A673 (cell line): ENCODE data around the gene HLA-A. TPM values are rescaled to one million over a fixed set of nuclear protein-coding genes. Genes with fewer than 3 reads are reported as not detected.

Experiments used
- BruUV-seq: library from RNA; stranded (reverse); fragments of 400-500 nt; replicated peaks from 2 replicates; lab custom pipeline; 2021; lab: Mats Ljungman, UMichigan
- CTCF ChIA-PET: fragments of 300-600 bp; sonication (Branson Sonifier 250); formaldehyde crosslinking; loops from one replicate; lab custom pipeline; 2022; ENCODE audit warnings: antibody characterized with exemption; lab: Charles Lee
- POLR2A ChIA-PET: fragments of 300-600 bp; sonication (Branson Sonifier 250); formaldehyde crosslinking; loops from one replicate; lab custom pipeline; 2022; ENCODE audit warnings: antibody characterized with exemption; ENCODE audit not compliant: low non-redundant PET; lab: Charles Lee
- DNase-seq: peaks from one replicate; pipeline ENCODE4 v3.0.0-alpha.2; 2015; ENCODE audit warnings: low spot score
- H3K27ac ChIP-seq: fragments of 200-600 bp; sonication (generic); 2 replicates; pipeline ENCODE4 v1.5.1; 2016; ENCODE audit warnings: mixed run types, low read depth, mild to moderate bottlenecking, mixed read lengths, antibody characterized with exemption, low read length; ENCODE audit not compliant: poor library complexity, severe bottlenecking
- H3K27me3 ChIP-seq: fragments of 200-600 bp; sonication (generic); replicated peaks from 2 replicates; pipeline ENCODE4 v1.6.1; 2017; ENCODE audit warnings: mixed run types, low read depth, mild to moderate bottlenecking, mixed read lengths, antibody characterized with exemption, low read length; ENCODE audit not compliant: insufficient read depth, poor library complexity
- H3K36me3 ChIP-seq: fragments of 200-600 bp; sonication (generic); 2 replicates; pipeline ENCODE4 v1.6.1; 2016; ENCODE audit warnings: mixed run types, mild to moderate bottlenecking, mixed read lengths, antibody characterized with exemption, low read length; ENCODE audit not compliant: insufficient read depth, poor library complexity, severe bottlenecking
- H3K4me1 ChIP-seq: fragments of 200-600 bp; sonication (generic); 2 replicates; pipeline ENCODE4 v1.6.1; 2017; ENCODE audit warnings: mixed run types, mild to moderate bottlenecking, mixed read lengths, antibody characterized with exemption, low read length; ENCODE audit not compliant: insufficient read depth, poor library complexity, severe bottlenecking
- H3K4me3 ChIP-seq: fragments of 200-600 bp; sonication (generic); 2 replicates; pipeline ENCODE4 v1.5.1; 2016; ENCODE audit warnings: low read depth, mixed run types, mild to moderate bottlenecking, mixed read lengths, low read length; ENCODE audit not compliant: poor library complexity, severe bottlenecking
- H3K9me3 ChIP-seq: fragments of 200-600 bp; sonication (generic); 2 replicates; pipeline ENCODE4 v1.6.1; 2016; ENCODE audit warnings: mixed run types, low read depth, mild to moderate bottlenecking, mixed read lengths, antibody characterized with exemption, low read length; ENCODE audit not compliant: poor library complexity, severe bottlenecking
- EZH2 ChIP-seq: fragments of 200-600 bp; sonication (generic); IDR thresholded peaks from 2 replicates; pipeline ENCODE4 v1.6.1; 2017; ENCODE audit warnings: borderline replicate concordance, low read depth, mild to moderate bottlenecking, mixed read lengths, antibody characterized with exemption, low read length; ENCODE audit not compliant: poor library complexity, severe bottlenecking
- intact Hi-C: fragments of 100-400 bp; cut with micrococcal nuclease; formaldehyde crosslinking; loops from one replicate; pipeline ENCODE4 v1.10.0; 2022; ENCODE audit not compliant: unreplicated experiment
- total RNA-seq: library from RNA; stranded (reverse); gene quantifications from 2 replicates; pipeline ENCODE4 v1.2.3, GENCODE V29; 2021
- TF ChIP-seq, protein P1 (sequence below): fragments of 300-800, 200-600 bp; sonication (generic); conservative IDR thresholded peaks from 2 replicates; pipeline ENCODE4 v1.5.1; 2017; ENCODE audit warnings: low read depth, mild to moderate bottlenecking, antibody characterized with exemption, low read length, moderate library complexity, mixed read lengths

Gene HLA-A
- total RNA-seq, 1 experiment from 2014 or later = 190 TPM

DNA sequence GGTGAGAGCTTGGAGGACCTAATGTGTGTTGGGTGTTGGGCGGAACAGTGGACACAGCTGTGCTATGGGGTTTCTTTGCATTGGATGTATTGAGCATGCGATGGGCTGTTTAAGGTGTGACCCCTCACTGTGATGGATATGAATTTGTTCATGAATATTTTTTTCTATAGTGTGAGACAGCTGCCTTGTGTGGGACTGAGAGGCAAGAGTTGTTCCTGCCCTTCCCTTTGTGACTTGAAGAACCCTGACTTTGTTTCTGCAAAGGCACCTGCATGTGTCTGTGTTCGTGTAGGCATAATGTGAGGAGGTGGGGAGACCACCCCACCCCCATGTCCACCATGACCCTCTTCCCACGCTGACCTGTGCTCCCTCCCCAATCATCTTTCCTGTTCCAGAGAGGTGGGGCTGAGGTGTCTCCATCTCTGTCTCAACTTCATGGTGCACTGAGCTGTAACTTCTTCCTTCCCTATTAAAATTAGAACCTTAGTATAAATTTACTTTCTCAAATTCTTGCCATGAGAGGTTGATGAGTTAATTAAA lies 3.0 kb downstream of the HLA-A start:
- CTCF ChIA-PET = no interaction called here
- no peak for DNase-seq
- Histone ChIP-seq H3K4me1 (peaks cover 3% of the 10 kb centered on the region), H3K27me3 (no peaks in the 10 kb centered on the region), H3K9me3 (no peaks in the 10 kb centered on the region), H3K36me3 (peaks cover 8% of the 10 kb centered on the region), H3K4me3 (no peak overlapping the region), H3K27ac (no peak overlapping the region)
- intact Hi-C loops = no loop called here
- no TSS peak for BruUV-seq
- TF ChIP-seq, protein P1, sequence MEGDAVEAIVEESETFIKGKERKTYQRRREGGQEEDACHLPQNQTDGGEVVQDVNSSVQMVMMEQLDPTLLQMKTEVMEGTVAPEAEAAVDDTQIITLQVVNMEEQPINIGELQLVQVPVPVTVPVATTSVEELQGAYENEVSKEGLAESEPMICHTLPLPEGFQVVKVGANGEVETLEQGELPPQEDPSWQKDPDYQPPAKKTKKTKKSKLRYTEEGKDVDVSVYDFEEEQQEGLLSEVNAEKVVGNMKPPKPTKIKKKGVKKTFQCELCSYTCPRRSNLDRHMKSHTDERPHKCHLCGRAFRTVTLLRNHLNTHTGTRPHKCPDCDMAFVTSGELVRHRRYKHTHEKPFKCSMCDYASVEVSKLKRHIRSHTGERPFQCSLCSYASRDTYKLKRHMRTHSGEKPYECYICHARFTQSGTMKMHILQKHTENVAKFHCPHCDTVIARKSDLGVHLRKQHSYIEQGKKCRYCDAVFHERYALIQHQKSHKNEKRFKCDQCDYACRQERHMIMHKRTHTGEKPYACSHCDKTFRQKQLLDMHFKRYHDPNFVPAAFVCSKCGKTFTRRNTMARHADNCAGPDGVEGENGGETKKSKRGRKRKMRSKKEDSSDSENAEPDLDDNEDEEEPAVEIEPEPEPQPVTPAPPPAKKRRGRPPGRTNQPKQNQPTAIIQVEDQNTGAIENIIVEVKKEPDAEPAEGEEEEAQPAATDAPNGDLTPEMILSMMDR = no peak
- no peak for TF ChIP-seq EZH2
- POLR2A ChIA-PET = no interaction called here

DNA sequence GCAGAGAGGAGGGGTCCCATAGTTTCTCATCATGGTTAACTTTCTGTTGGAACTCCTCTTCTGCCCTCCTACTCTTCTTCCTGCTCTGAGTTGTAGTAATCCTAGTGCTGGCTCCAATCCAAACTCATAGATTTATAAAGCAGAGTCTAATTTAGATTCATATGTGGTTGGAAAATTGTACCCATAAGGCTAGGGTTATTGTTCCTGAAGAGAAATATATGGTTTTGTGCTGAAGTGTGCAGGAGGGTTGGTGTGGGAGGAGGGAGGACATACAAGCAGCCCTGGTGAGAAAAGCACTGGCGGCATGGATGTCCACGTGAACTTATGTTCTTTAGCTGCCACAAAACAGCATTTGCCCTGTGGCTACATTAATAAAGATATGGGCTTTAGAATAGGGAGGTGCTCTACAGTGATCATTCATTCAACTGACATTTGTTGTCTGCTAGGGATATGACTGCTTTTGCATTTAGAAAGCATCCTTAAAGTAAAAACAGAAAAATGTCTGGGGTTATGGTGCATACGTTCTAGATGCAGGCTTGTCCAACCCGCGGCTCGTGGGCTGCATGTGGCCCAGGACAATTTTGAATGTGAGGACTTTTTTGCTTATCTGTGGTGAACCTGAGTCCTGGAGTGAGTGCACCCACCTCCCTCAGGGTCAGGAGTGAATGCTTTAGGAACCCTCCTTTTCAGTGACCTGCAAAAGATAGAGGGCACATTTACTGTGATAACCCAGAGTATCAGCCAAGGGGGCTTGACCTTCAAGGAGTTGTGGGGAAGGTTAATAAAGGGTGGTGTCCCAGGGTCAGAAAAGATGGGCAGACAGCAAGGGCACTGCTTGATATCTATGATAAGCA lies 4.1 kb downstream of the HLA-A start:
- Histone ChIP-seq H3K36me3 (peaks cover 8% of the 10 kb centered on the region), H3K27me3 (no peaks in the 10 kb centered on the region), H3K27ac (no peak overlapping the region), H3K9me3 (no peaks in the 10 kb centered on the region), H3K4me1 (peaks cover 3% of the 10 kb centered on the region), H3K4me3 (no peak overlapping the region)
- no peak for TF ChIP-seq EZH2
- TF ChIP-seq, protein P1 = no peak
- BruUV-seq = no TSS peak
- ChIA-PET CTCF (no interaction called here), POLR2A (no interaction called here)
- intact Hi-C loops = no loop called here
- DNase-seq = no peak

DNA sequence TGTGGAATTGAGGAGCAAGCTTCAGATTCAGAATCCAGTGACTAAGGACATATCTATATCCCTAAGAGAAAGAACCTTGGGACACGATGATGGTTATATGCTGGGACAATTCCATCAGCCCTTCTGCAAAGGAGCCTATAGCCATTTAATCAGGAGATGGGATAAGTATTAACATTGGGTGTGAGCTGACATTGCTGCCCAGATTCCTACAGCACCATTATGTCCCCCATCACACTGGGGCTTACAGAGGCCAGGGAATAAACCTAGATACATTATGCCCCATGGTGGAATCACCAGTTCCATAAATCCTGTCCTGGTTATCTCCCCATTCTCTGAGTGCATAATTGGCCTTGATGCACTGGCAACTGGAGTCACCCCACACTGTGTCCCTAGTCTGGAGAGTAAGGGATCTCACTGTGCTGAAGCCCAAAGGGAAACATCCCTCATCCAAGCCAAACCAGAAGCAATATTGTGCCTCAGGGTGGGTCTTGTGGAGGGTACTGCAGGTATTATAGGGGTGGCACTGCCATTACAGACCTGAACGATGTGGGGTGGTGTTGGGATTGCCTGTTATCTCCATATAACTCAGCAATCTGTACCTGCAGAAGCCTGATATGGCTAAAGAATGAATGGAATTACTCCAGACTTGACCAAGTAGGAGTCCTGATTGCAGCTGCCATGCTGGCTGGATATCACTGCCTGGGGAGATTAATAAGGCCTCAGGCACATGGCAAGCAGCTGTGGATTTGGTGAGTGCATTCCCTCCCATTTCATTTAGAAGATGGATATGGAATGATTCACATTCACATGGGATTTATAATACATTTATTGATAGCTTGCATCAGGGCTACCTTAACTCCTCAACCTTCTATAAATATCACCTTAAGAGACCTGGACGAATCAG lies 5.0 kb downstream of the HLA-A start:
- no peak for TF ChIP-seq EZH2
- TF ChIP-seq, protein P1 = no peak
- Histone ChIP-seq H3K4me3 (no peak overlapping the region), H3K36me3 (peaks cover 8% of the 10 kb centered on the region), H3K27me3 (no peaks in the 10 kb centered on the region), H3K27ac (no peak overlapping the region), H3K4me1 (peaks cover 3% of the 10 kb centered on the region), H3K9me3 (no peaks in the 10 kb centered on the region)
- ChIA-PET CTCF (no interaction called here), POLR2A (no interaction called here)
- BruUV-seq = no TSS peak
- intact Hi-C loops = no loop called here
- no peak for DNase-seq
